Activated CD8-positive, alpha-beta T cell treated with anti-CD3 and anti-CD28 coated beads for 36 hours (primary cell): ENCODE results near the gene PIGU. TPM values are rescaled to one million over a fixed set of nuclear protein-coding genes. Genes with fewer than 3 reads are reported as not detected.

Experiments
- ATAC-seq: fragments of 200-7000 bp; cut with Tn5 transposase; one replicate; pipeline ENCODE4 v1.10.0; 2021; ENCODE audit warnings: mild to moderate bottlenecking, moderate library complexity
- CTCF ChIA-PET: fragments of 350-600 bp; sonication (Branson Sonifier 250); formaldehyde crosslinking; loops from one replicate; lab custom pipeline; 2021; ENCODE audit warnings: antibody characterized with exemption; lab: Charles Lee
- POLR2A ChIA-PET: fragments of 350-600 bp; sonication (Branson Sonifier 250); formaldehyde crosslinking; loops from one replicate; lab custom pipeline; 2021; ENCODE audit warnings: antibody characterized with exemption; lab: Charles Lee
- DNase-seq: peaks from one replicate; pipeline ENCODE4 v3.0.0-alpha.2; 2020
- H3K27ac Mint-ChIP-seq: one replicate; pipeline ENCODE4 v1.8.0; 2021; ENCODE audit warnings: mild to moderate bottlenecking, mixed read lengths
- H3K27me3 Mint-ChIP-seq: one replicate; pipeline ENCODE4 v1.8.0; 2021; ENCODE audit warnings: mixed read lengths
- H3K36me3 Mint-ChIP-seq: one replicate; pipeline ENCODE4 v1.8.0; 2021; ENCODE audit warnings: low read depth, mixed read lengths
- H3K4me1 Mint-ChIP-seq: one replicate; pipeline ENCODE4 v1.8.0; 2021; ENCODE audit warnings: low read depth, mixed read lengths
- H3K4me3 Mint-ChIP-seq: one replicate; pipeline ENCODE4 v1.8.0; 2021; ENCODE audit warnings: mild to moderate bottlenecking, moderate library complexity, mixed read lengths
- H3K9me3 Mint-ChIP-seq: one replicate; pipeline ENCODE4 v1.8.0; 2021; ENCODE audit warnings: mixed read lengths
- CTCF ChIP-seq: fragments of 200-600 bp; IDR thresholded peaks from one replicate; pipeline ENCODE4 v1.8.0; 2022; ENCODE audit warnings: antibody characterized with exemption, mild to moderate bottlenecking
- intact Hi-C: fragments of 100-400 bp; cut with micrococcal nuclease; formaldehyde crosslinking; loops from one replicate; pipeline ENCODE4 v1.10.0; 2022
- total RNA-seq, 2 experiments: library from RNA; stranded (reverse); gene quantifications; one replicate each; pipeline ENCODE4 v1.2.3, GENCODE V29; 2021

Gene PIGU
- total RNA-seq, 2 experiments from 2014 or later = 19.4 to 20.9 TPM

- intact Hi-C loops = no loop called here
- Mint-ChIP-seq H3K9me3 (no peaks in the 10 kb centered on the region), H3K36me3 (peaks cover 32% of the 10 kb centered on the region), H3K27me3 (no peaks in the 10 kb centered on the region), H3K4me1 (no peaks in the 10 kb centered on the region), H3K27ac (no peak overlapping the region), H3K4me3 (no peak overlapping the region)
- ChIA-PET POLR2A (no interaction called here), CTCF (no interaction called here)
- DNase-seq (no peak), ATAC-seq (no peak)
- TF ChIP-seq CTCF = no peak
Measured at GRCh38 chr20:34637245-34638038, 39.5 kb downstream of the PIGU start.

GRCh38 chr20:34636648-34637047 is 40.2 kb downstream of the PIGU start:
- ATAC-seq (no peak), DNase-seq (no peak)
- no peak for TF ChIP-seq CTCF
- Mint-ChIP-seq H3K4me1 (no peaks in the 10 kb centered on the region), H3K36me3 (peaks cover 33% of the 10 kb centered on the region), H3K27ac (no peak overlapping the region), H3K27me3 (no peaks in the 10 kb centered on the region), H3K4me3 (no peak overlapping the region), H3K9me3 (no peaks in the 10 kb centered on the region)
- POLR2A ChIA-PET = no interaction called here
- CTCF ChIA-PET = no interaction called here
- intact Hi-C loops = no loop called here

- H3K27me3 Mint-ChIP-seq = no peaks in the 10 kb centered on the region
- POLR2A ChIA-PET = interaction anchor here (0.6 to 0.7 kb wide), 2 partner anchors 64 to 289 kb away, joined by 3 read pairs; no protein-coding TSS in a partner anchor
- H3K4me1 Mint-ChIP-seq = no peaks in the 10 kb centered on the region
- ATAC-seq = no peak
- H3K4me3 Mint-ChIP-seq = no peak overlapping the region
- H3K27ac Mint-ChIP-seq = no peak overlapping the region
- DNase-seq = no peak
- H3K9me3 Mint-ChIP-seq = no peaks in the 10 kb centered on the region
- peaks cover 38% of the 10 kb centered on the region for H3K36me3 Mint-ChIP-seq
- intact Hi-C loops = no loop called here
- no peak for TF ChIP-seq CTCF
- CTCF ChIA-PET = interaction anchor here (0.8 to 1.1 kb wide), 2 partner anchors 73 to 133 kb away, joined by 3 read pairs; no protein-coding TSS in a partner anchor
Measured at GRCh38 chr20:34634392-34634791, 42.5 kb downstream of the PIGU start.

- CTCF ChIA-PET = no interaction called here
- DNase-seq = no peak
- no peak overlapping the region for H3K27ac Mint-ChIP-seq
- POLR2A ChIA-PET = no interaction called here
- H3K4me1 Mint-ChIP-seq = no peaks in the 10 kb centered on the region
- peaks cover 30% of the 10 kb centered on the region for H3K36me3 Mint-ChIP-seq
- intact Hi-C loops = no loop called here
- TF ChIP-seq CTCF = no peak
- no peak overlapping the region for H3K4me3 Mint-ChIP-seq
- ATAC-seq = no peak
- H3K27me3 Mint-ChIP-seq = no peaks in the 10 kb centered on the region
- H3K9me3 Mint-ChIP-seq = no peaks in the 10 kb centered on the region
Measured at GRCh38 chr20:34632870-34633452, 43.9 kb downstream of the PIGU start.

- Mint-ChIP-seq H3K4me1 (no peaks in the 10 kb centered on the region), H3K9me3 (no peaks in the 10 kb centered on the region), H3K36me3 (peaks cover 23% of the 10 kb centered on the region), H3K27me3 (no peaks in the 10 kb centered on the region), H3K27ac (no peak overlapping the region), H3K4me3 (no peak overlapping the region)
- POLR2A ChIA-PET = no interaction called here
- DNase-seq (no peak), ATAC-seq (no peak)
- no peak for TF ChIP-seq CTCF
- CTCF ChIA-PET = no interaction called here
- intact Hi-C loops = no loop called here
Measured at GRCh38 chr20:34629904-34630303, 47.0 kb downstream of the PIGU start.
